ENCODE measurements around the gene PCDHGC4.

PCDHGC4 gene

DNA sequence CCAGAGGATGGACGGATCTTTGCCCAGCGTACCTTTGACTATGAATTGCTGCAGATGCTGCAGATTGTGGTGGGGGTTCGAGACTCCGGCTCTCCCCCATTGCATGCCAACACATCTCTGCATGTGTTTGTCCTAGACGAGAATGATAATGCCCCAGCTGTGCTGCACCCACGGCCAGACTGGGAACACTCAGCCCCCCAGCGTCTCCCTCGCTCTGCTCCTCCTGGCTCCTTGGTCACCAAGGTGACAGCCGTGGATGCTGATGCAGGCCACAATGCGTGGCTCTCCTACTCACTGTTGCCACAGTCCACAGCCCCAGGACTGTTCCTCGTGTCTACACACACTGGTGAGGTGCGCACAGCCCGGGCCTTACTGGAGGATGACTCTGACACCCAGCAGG is 5.9 kb downstream of the PCDHGC4 start:
- Histone ChIP-seq H3K4me1 (ENCODE audit: control insufficient read depth in 1 of 2, insufficient read depth in 1 of 2, low read depth in 1 of 2, low read length in 1 of 2) (peaks cover 0 to 14% of the 10 kb centered on the region in 2 experiments), H3K9me3 (no peaks in the 10 kb centered on the region), H3K4me3 (ENCODE audit: low read depth in 1 of 2, low read length in 1 of 2) (no peak overlapping the region), H3K36me3 (no peaks in the 10 kb centered on the region), H3K27me3 (peaks cover 100% of the 10 kb centered on the region), H3K27ac (no peak overlapping the region)
- TF ChIP-seq, protein P1, sequence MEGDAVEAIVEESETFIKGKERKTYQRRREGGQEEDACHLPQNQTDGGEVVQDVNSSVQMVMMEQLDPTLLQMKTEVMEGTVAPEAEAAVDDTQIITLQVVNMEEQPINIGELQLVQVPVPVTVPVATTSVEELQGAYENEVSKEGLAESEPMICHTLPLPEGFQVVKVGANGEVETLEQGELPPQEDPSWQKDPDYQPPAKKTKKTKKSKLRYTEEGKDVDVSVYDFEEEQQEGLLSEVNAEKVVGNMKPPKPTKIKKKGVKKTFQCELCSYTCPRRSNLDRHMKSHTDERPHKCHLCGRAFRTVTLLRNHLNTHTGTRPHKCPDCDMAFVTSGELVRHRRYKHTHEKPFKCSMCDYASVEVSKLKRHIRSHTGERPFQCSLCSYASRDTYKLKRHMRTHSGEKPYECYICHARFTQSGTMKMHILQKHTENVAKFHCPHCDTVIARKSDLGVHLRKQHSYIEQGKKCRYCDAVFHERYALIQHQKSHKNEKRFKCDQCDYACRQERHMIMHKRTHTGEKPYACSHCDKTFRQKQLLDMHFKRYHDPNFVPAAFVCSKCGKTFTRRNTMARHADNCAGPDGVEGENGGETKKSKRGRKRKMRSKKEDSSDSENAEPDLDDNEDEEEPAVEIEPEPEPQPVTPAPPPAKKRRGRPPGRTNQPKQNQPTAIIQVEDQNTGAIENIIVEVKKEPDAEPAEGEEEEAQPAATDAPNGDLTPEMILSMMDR (IDR thresholded peaks at IDR 0.05), result no peak

DNA sequence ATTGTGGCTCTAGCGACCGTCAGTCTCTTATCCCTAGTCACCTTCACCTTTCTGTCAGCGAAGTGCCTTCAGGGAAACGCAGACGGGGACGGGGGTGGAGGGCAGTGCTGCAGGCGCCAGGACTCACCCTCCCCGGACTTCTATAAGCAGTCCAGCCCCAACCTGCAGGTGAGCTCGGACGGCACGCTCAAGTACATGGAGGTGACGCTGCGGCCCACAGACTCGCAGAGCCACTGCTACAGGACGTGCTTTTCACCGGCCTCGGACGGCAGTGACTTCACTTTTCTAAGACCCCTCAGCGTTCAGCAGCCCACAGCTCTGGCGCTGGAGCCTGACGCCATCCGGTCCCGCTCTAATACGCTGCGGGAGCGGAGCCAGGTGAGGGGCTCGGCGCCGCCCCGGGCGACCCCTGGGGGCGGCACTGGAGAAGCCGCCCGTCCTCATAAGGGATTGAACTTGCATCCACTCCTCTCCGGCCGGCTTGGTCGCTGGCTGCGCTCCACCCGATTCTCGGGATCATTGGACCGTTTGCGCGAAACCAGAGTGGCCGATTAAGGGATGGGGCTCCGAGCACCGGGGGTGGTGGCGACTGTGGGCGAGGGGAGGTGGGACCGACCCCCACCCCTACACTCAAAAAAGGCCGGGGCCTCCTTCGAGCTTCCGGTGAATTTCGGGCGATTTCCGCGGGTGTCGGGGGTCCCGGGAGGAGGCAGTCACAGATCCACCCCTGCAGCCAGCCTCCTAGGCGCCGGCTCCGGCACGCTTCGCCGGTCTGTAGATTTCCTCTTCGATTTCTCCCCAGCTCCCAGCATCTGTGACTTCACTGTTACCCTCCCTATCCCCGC is 6.7 kb downstream of the PCDHGC4 start:
- peaks cover 100% of the 10 kb centered on the region for H3K27me3 ChIP-seq
- H3K9me3 ChIP-seq, result no peaks in the 10 kb centered on the region
- no peak overlapping the region for H3K27ac ChIP-seq
- peaks cover 0 to 14% of the 10 kb centered on the region in 2 experiments for H3K4me1 ChIP-seq (ENCODE audit: control insufficient read depth in 1 of 2, insufficient read depth in 1 of 2, low read depth in 1 of 2, low read length in 1 of 2)
- TF ChIP-seq, protein P1 (IDR thresholded peaks at IDR 0.05), result no peak
- H3K36me3 ChIP-seq, result no peaks in the 10 kb centered on the region
- no peak overlapping the region for H3K4me3 ChIP-seq (ENCODE audit: low read depth in 1 of 2, low read length in 1 of 2)

DNA sequence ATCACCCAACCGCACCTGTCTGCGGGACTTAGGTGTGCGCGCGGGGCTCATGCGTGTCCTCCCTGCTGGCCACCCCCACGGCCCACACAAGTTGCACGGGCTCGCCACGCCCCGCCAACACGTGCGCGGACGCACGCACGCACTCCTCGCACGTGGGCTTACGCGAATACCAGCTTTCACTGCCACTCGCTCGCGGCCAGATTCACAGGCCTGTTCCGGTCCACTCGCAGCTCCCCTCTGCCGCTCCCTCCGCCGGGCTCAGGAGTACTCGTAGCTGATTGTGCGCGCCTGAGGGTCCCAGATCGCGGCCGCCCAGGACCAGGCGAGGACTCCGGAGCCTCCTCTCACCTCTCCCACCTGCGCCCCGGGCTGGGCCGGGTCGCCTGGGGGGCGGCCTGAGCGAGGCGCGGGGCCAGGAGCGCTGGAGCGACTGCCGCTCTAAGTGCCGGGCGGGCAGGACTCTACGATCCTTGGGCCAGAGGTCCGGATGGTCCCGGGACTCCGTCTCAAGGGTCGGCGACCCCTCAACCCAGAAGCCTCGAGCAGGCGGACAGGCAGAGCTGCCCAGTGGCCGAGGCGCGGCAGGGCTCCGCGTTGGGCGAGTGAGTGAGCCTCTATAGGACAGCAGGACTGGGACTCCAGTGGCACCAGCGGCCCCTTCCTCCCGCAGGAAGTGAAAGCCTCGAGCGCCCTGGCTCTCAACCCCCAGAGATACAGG is 7.5 kb downstream of the PCDHGC4 start:
- peaks cover 0 to 14% of the 10 kb centered on the region in 2 experiments for H3K4me1 ChIP-seq (ENCODE audit: control insufficient read depth in 1 of 2, insufficient read depth in 1 of 2, low read depth in 1 of 2, low read length in 1 of 2)
- no peak overlapping the region for H3K4me3 ChIP-seq (ENCODE audit: low read depth in 1 of 2, low read length in 1 of 2)
- peaks cover 100% of the 10 kb centered on the region for H3K27me3 ChIP-seq
- H3K36me3 ChIP-seq, result no peaks in the 10 kb centered on the region
- no peaks in the 10 kb centered on the region for H3K9me3 ChIP-seq
- H3K27ac ChIP-seq, result no peak overlapping the region
- TF ChIP-seq, protein P1 (IDR thresholded peaks at IDR 0.05), result no peak

DNA sequence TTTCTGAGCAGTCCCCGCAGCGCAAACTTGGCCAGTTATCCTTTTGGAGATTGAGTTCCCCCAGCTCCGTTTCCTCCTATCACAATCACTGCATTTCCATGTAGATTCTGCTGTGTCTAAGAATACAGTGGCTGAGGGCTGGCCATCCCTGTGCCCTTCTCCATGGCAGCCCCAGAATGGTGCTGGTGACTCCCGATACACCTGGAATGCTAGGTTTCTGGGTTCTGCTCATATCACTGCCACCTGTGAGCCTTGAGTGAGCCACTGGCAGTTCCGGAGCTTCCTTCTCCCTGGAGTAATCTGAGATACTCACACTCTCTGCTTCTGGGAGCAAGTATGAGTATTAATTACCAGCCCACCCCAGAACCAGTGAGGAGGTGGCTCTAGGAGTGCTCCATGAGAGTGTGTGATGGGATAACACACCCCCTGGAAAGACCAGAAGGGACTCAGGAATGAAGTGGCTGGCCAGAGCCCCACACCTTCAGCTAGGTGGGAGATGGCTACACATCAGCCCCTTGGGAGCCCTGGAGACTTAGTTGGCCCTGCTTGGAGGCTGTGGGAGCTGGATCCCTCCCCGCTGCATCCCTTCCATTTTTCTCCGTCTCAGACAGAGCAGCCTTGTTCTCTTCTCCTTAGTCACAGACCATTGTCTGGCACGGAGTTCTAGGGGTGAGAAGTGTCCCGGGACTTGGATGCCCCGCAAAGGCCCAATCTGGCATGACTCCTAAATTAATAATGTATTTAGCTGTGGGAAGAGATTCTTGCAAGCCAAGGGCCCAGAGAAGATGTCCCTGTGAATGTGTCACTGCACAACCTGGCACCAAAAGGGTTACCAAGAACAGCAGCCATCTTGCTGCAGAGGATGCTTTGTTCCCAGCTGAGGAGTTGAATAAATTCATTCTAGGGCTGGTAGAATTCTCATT is 8.9 kb downstream of the PCDHGC4 start:
- TF ChIP-seq, protein P1 (IDR thresholded peaks at IDR 0.05), result no peak
- Histone ChIP-seq H3K4me1 (ENCODE audit: control insufficient read depth in 1 of 2, insufficient read depth in 1 of 2, low read depth in 1 of 2, low read length in 1 of 2) (peaks cover 0 to 14% of the 10 kb centered on the region in 2 experiments), H3K4me3 (ENCODE audit: low read depth in 1 of 2, low read length in 1 of 2) (no peak overlapping the region), H3K27me3 (peaks cover 100% of the 10 kb centered on the region), H3K27ac (no peak overlapping the region), H3K9me3 (no peaks in the 10 kb centered on the region), H3K36me3 (no peaks in the 10 kb centered on the region)

DNA sequence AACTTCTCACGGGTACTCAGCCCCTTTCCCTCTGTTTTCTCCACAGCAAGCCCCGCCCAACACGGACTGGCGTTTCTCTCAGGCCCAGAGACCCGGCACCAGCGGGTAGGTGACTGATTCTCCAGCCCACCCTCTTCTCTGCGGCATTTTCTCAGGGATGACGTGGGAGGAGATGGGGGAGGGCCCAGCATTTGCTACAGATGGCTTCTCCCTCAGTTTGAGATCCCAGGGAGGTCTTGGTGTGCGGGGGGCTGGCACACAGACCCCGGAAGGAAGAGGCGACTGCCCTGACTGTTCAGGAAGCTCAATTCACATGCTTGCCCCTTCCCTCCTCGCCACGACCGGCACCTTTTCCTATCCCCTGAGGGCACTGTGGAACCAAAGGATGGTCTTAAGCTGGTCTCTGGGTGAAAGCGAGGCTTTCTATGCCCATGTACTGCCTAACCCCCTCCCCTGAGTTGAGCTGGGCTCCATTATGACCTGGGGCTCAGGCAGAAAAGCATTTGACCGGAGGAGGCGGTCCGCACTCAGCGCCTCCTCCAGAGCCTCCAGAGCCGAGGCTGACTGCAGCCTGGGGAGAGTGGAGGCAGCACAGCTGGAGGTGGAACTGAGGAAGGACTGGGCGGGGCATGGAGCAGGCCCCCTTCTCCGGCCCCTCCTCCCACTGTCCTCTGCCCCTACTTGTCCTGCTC is 10.1 kb downstream of the PCDHGC4 start:
- Histone ChIP-seq H3K27me3 (peaks cover 96% of the 10 kb centered on the region), H3K9me3 (no peaks in the 10 kb centered on the region), H3K27ac (no peak overlapping the region), H3K4me3 (ENCODE audit: low read depth in 1 of 2, low read length in 1 of 2) (no peak overlapping the region), H3K36me3 (no peaks in the 10 kb centered on the region), H3K4me1 (ENCODE audit: control insufficient read depth in 1 of 2, insufficient read depth in 1 of 2, low read depth in 1 of 2, low read length in 1 of 2) (peaks cover 0 to 14% of the 10 kb centered on the region in 2 experiments)
- TF ChIP-seq, protein P1 (IDR thresholded peaks at IDR 0.05), result no peak
